Neutrophil (primary cell): ENCODE results near the gene SPECC1L.
"Not testable (repeated sequence)": the region's sequence is repeated elsewhere in the genome, so short reads cannot be mapped to it uniquely, and the experiment has no call there.

Source experiments
- H3K27ac ChIP-seq: fragments of 200-600 bp; sonication (generic); 2 replicates; pipeline ENCODE4 v1.5.1; 2016; ENCODE audit warnings: mild to moderate bottlenecking, moderate library complexity
- H3K27me3 ChIP-seq: fragments of 200-600 bp; sonication (generic); 2 replicates; pipeline ENCODE4 v1.6.0; 2016; ENCODE audit warnings: mild to moderate bottlenecking
- H3K36me3 ChIP-seq: fragments of 200-600 bp; sonication (generic); 2 replicates; pipeline ENCODE4 v1.5.1; 2017
- H3K4me1 ChIP-seq, 2 experiments: fragments of 200-600 bp in 1 of 2; sonication (generic) in 1 of 2; 1 replicate in 1 of 2; 2 replicates in 1 of 2; pipeline versions ENCODE4 v1.5.1 to v1.6.1; 2013 to 2016; ENCODE audit warnings: low read depth in 1 of 2, low read length in 1 of 2, mild to moderate bottlenecking in 1 of 2, moderate library complexity in 1 of 2; ENCODE audit not compliant: control insufficient read depth in 1 of 2, insufficient read depth in 1 of 2
- H3K4me3 ChIP-seq, 2 experiments: fragments of 200-600 bp in 1 of 2; sonication (generic) in 1 of 2; 1 replicate in 1 of 2; 2 replicates in 1 of 2; pipeline ENCODE4 v1.5.1; 2013 to 2016; ENCODE audit warnings: low read depth in 1 of 2, low read length in 1 of 2, mild to moderate bottlenecking in 1 of 2, moderate library complexity in 1 of 2
- H3K9me3 ChIP-seq: fragments of 200-600 bp; sonication (generic); 2 replicates; pipeline ENCODE4 v1.5.1; 2016
- CTCF ChIP-seq: fragments of 200-600 bp; sonication (generic); IDR thresholded peaks from 2 replicates; pipeline ENCODE4 v1.5.1; 2016; ENCODE audit warnings: antibody characterized with exemption

Gene SPECC1L

GRCh38 chr22:24233816-24234215, 36.8 kb upstream of the SPECC1L start:
- Histone ChIP-seq H3K4me1 (peaks cover 4 to 9% of the 10 kb centered on the region in 2 experiments), H3K27ac (no peak overlapping the region), H3K4me3 (no peak overlapping the region), H3K36me3 (no peaks in the 10 kb centered on the region), H3K27me3 (no peaks in the 10 kb centered on the region), H3K9me3 (no peaks in the 10 kb centered on the region)
- TF ChIP-seq CTCF = no peak

- TF ChIP-seq CTCF = no peak
- H3K27me3 ChIP-seq = no peaks in the 10 kb centered on the region
- H3K9me3 ChIP-seq = no peaks in the 10 kb centered on the region
- no peak overlapping the region for H3K4me3 ChIP-seq
- H3K27ac ChIP-seq = no peak overlapping the region
- peaks cover 4 to 9% of the 10 kb centered on the region in 2 experiments for H3K4me1 ChIP-seq
- no peaks in the 10 kb centered on the region for H3K36me3 ChIP-seq
Measured at GRCh38 chr22:24235315-24235714, 35.3 kb upstream of the SPECC1L start.

GRCh38 chr22:24236656-24237055, 34.0 kb upstream of the SPECC1L start:
- H3K36me3 ChIP-seq = no peaks in the 10 kb centered on the region
- no peaks in the 10 kb centered on the region for H3K27me3 ChIP-seq
- H3K27ac ChIP-seq = no peak overlapping the region
- no peaks in the 10 kb centered on the region for H3K9me3 ChIP-seq
- H3K4me1 ChIP-seq = no peaks in the 10 kb centered on the region
- H3K4me3 ChIP-seq = no peak overlapping the region
- no peak for TF ChIP-seq CTCF

GRCh38 chr22:24238101-24238694, 32.4 kb upstream of the SPECC1L start:
- not testable (repeated sequence) for H3K27me3 ChIP-seq, H3K36me3 ChIP-seq, H3K27ac ChIP-seq, H3K4me3 ChIP-seq, H3K9me3 ChIP-seq
- H3K4me1 ChIP-seq = peaks cover 13 to 14% of the 10 kb centered on the region in 2 experiments

- no peak for TF ChIP-seq CTCF
- no peaks in the 10 kb centered on the region for H3K36me3 ChIP-seq
- no peaks in the 10 kb centered on the region for H3K9me3 ChIP-seq
- no peak overlapping the region for H3K27ac ChIP-seq
- no peaks in the 10 kb centered on the region for H3K27me3 ChIP-seq
- no peak overlapping the region for H3K4me3 ChIP-seq
- peaks cover 18 to 23% of the 10 kb centered on the region in 2 experiments for H3K4me1 ChIP-seq
Measured at GRCh38 chr22:24240381-24240780, 30.2 kb upstream of the SPECC1L start.

GRCh38 chr22:24240985-24241692, 29.5 kb upstream of the SPECC1L start:
- H3K4me1 ChIP-seq = peaks cover 18 to 23% of the 10 kb centered on the region in 2 experiments

GRCh38 chr22:24243417-24243816, 27.2 kb upstream of the SPECC1L start:
- not testable (repeated sequence) for H3K36me3 ChIP-seq, H3K9me3 ChIP-seq, H3K27ac ChIP-seq, H3K4me3 ChIP-seq, H3K27me3 ChIP-seq
- H3K4me1 ChIP-seq = peaks cover 18 to 23% of the 10 kb centered on the region in 2 experiments

More at GRCh38 chr22:24240985-24241692, 29.5 kb upstream of the SPECC1L start:
- not testable (repeated sequence) for H3K27me3 ChIP-seq, H3K9me3 ChIP-seq, H3K36me3 ChIP-seq, H3K4me3 ChIP-seq, H3K27ac ChIP-seq
